ENCODE measurements around the gene CYP1B1. TPM values are rescaled to one million over a fixed set of nuclear protein-coding genes. Genes with fewer than 3 reads are reported as not detected.

Gene CYP1B1
- 52.6 and 76.6 TPM in 2 replicates for total RNA-seq

GRCh38 chr2:38075507-38076151 lies at the start of gene CYP1B1:
Gene CYP1B1 (minus strand): TSS chr2:38076151. CDS start chr2:38075388, 763 bp downstream.

Other genes starting within 250 kb of the CYP1B1 start
- 3.7 and 6.8 TPM in 2 replicates for gene RMDN2, start 150.9 kb downstream of the CYP1B1 start, total RNA-seq